ENCODE measurements around the gene NAT16.
"Not testable (repeated sequence)": the region's sequence is repeated elsewhere in the genome, so short reads cannot be mapped to it uniquely, and the experiment has no call there.

Gene NAT16

GRCh38 chr7:101125989-101126650, 54.0 kb downstream of the NAT16 start:
- no peak for DNase-seq

- DNase-seq, result peak in 1 of 2 experiments; percentile 22
Observed at GRCh38 chr7:101124376-101125056, 55.6 kb downstream of the NAT16 start.

DNA sequence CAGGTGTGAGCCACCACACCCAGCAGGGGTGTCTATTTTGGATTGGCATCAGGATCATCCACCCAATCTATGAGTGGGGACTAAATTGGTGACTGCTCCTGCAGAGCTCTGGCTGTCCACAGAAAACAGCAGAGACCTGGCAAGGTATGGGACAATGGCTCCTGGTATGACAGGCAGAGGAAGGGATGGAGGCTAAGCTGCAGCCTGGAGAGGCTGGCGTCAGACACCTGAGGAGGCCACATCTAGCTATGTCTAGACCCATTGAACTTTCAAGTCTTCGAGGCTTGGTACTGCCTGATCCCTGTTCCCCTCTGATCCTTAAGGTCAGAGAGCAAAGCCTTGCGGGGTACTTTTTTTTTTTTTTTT, 56.4 kb downstream of the NAT16 start:
- no peak for DNase-seq

DNA sequence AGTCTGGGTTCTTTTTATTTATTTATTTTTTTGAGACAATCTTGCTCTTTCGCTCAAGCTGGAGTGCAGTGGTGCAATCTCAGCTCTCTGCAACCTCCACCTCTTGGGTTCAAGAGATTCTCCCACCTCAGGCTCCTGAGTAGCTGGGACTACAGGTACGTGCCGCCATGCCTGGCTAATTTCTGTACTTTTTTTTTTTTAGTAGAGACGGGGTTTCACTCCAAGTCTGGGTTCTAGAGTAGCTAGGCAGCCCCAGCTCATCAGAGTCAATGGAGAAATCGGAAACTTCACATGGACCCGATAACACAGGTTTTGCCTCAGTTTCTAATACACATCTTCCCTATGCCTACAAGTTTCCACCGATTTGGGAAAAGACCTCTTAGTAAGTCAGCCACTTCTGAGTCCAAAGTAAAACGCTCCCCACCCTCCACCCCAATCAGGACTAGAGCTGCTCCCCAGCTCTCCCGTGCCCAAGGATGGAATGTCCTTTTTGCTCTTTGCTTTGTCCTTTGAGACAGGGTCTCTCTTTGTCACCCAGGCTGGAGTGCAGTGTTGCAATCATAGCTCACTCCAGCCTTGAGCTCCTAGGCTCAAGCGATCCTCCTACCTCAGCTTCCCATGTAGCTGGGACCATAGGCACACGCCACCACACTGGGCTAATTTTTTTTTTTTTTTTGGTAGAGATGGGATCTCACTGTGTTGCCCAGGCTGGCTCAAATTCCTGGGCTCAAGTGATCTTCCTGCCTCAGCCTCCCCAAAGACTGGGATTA, 57.0 kb downstream of the NAT16 start:
- no peak for DNase-seq

- no peak for DNase-seq
Observed at GRCh38 chr7:101121991-101122932, 57.8 kb downstream of the NAT16 start.

- not testable (repeated sequence) for DNase-seq
Observed at GRCh38 chr7:101121631-101121990, 58.5 kb downstream of the NAT16 start.
